ENCODE data around the gene BLM. TPM values are rescaled to one million over a fixed set of nuclear protein-coding genes. Genes with fewer than 3 reads are reported as not detected.

The BLM gene
- total RNA-seq, 1 experiment from 2014 or later, result 24.6 TPM

DNA sequence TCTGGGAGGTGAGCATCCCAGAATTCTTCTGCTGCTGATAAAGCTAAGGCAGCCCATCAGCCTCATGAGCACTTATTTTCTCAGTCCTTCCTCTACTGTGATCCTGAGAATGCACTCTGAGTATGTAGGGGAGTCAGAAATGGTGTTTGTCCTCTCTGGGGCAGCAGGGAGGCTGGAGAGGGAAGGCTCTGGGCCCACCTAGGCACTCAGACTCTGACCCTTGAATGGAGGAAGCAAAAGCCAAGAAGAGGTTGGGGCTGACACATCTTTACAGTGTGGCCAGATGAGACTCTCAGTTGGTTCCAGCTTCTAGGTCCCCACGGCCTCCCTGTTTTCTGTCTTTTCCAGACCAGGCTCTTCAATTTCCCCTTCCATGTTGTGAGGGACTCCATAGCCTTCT lies 36.1 kb upstream of the BLM start:
- no peaks in the 10 kb centered on the region for H4K20me1 ChIP-seq (ENCODE audit: insufficient read depth)
- ChIA-PET CTCF (no interaction called here), POLR2A (no interaction called here), RAD21 (ENCODE audit: low non-redundant PET in 1 of 2, low total read pairs in 2 of 2, uncharacterized antibody in 2 of 2, unreplicated experiment in 2 of 2) (no interaction called here)
- no peaks in the 10 kb centered on the region for H3K79me2 ChIP-seq (ENCODE audit: insufficient read depth, low read length)
- BruUV-seq (replicated peaks), result no TSS peak
- no peak overlapping the region for H3K4me3 ChIP-seq (replicated peaks in 1 of 2; ENCODE audit: low read depth in 1 of 2, low read length in 2 of 2)
- H2AFZ ChIP-seq (ENCODE audit: low read depth, low read length, poor library complexity, severe bottlenecking), result no peak overlapping the region
- H3K9me2 ChIP-seq (ENCODE audit: insufficient read depth), result no peaks in the 10 kb centered on the region
- intact Hi-C loops (cut with micrococcal nuclease), result no loop called here
- peaks cover 0 to 17% of the 10 kb centered on the region in 2 experiments; a peak in 1 of 4 replicates for H3K4me1 ChIP-seq (ENCODE audit: control insufficient read depth in 1 of 2, insufficient read depth in 2 of 2, low read length in 2 of 2)
- no peak for DNase-seq (ENCODE audit: low read depth, low spot score)
- TF ChIP-seq SP1 (IDR thresholded peaks at IDR 0.05; ENCODE audit: low read depth), result no peak
- no peak for TF ChIP-seq EGR1 (IDR thresholded peaks at IDR 0.05; ENCODE audit: low read depth)
- TF ChIP-seq ELF1 (IDR thresholded peaks at IDR 0.05; ENCODE audit: borderline replicate concordance, low read depth), result no peak
- TF ChIP-seq TCF7L2 (IDR thresholded peaks at IDR 0.05; ENCODE audit: borderline replicate concordance, extremely low read depth, insufficient read depth, insufficient read length), result no peak
- no peak for TF ChIP-seq FOSL1 (IDR thresholded peaks at IDR 0.05; ENCODE audit: low read depth)
- TF ChIP-seq SIN3A (IDR thresholded peaks at IDR 0.05; ENCODE audit: low read depth), result no peak
- TF ChIP-seq YY1 (IDR thresholded peaks at IDR 0.05; ENCODE audit: extremely low read depth, insufficient replicate concordance, low read depth, low read length), result no peak
- TF ChIP-seq POLR2AphosphoS5 (IDR thresholded peaks at IDR 0.05; ENCODE audit: low read depth, low read length), result no peak
- TF ChIP-seq, protein P1, sequence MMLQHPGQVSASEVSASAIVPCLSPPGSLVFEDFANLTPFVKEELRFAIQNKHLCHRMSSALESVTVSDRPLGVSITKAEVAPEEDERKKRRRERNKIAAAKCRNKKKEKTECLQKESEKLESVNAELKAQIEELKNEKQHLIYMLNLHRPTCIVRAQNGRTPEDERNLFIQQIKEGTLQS (IDR thresholded peaks at IDR 0.05), result no peak
- no peak for TF ChIP-seq CEBPB (IDR thresholded peaks at IDR 0.05; ENCODE audit: low read depth)
- TF ChIP-seq CBX3 (IDR thresholded peaks at IDR 0.05; ENCODE audit: low read depth), result no peak
- TF ChIP-seq, protein P2, sequence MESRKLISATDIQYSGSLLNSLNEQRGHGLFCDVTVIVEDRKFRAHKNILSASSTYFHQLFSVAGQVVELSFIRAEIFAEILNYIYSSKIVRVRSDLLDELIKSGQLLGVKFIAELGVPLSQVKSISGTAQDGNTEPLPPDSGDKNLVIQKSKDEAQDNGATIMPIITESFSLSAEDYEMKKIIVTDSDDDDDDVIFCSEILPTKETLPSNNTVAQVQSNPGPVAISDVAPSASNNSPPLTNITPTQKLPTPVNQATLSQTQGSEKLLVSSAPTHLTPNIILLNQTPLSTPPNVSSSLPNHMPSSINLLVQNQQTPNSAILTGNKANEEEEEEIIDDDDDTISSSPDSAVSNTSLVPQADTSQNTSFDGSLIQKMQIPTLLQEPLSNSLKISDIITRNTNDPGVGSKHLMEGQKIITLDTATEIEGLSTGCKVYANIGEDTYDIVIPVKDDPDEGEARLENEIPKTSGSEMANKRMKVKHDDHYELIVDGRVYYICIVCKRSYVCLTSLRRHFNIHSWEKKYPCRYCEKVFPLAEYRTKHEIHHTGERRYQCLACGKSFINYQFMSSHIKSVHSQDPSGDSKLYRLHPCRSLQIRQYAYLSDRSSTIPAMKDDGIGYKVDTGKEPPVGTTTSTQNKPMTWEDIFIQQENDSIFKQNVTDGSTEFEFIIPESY (IDR thresholded peaks at IDR 0.05; ENCODE audit: extremely low read depth, insufficient replicate concordance, low read length), result no peak
- TF ChIP-seq ZFX (IDR thresholded peaks at IDR 0.05), result no peak
- no peak for TF ChIP-seq EZH2 (IDR thresholded peaks at IDR 0.05)
- no peak for TF ChIP-seq POLR2A (IDR thresholded peaks at IDR 0.05; ENCODE audit: borderline replicate concordance, extremely low read depth, insufficient read depth, insufficient read length)
- no peak for TF ChIP-seq RAD21 (IDR thresholded peaks at IDR 0.05; ENCODE audit: low read depth)
- no peak; the same call in 1 of the 2 replicates for ATAC-seq
- H3K9ac ChIP-seq (ENCODE audit: low read length), result no peak overlapping the region
- no peaks in the 10 kb centered on the region for H3K27me3 ChIP-seq (ENCODE audit: insufficient read depth, low read length)
- no peaks in the 10 kb centered on the region for H3K36me3 ChIP-seq (ENCODE audit: control insufficient read depth in 1 of 2, insufficient read depth in 2 of 2, low read length in 2 of 2)
- no peak overlapping the region for H3K27ac ChIP-seq (ENCODE audit: low read depth, low read length)
- no peaks in the 10 kb centered on the region for H3K9me3 ChIP-seq (ENCODE audit: control insufficient read depth in 1 of 2, insufficient read depth in 1 of 2, low read depth in 1 of 2, low read length in 2 of 2)
- no peak overlapping the region for H3K4me2 ChIP-seq (ENCODE audit: low read length)

Data from HCT116 (cell line).